Colonic mucosa (tissue), 4 donors: ENCODE results near the gene FAM53C. TPM values are rescaled to one million over a fixed set of nuclear protein-coding genes. Genes with fewer than 3 reads are reported as not detected.

Experiments
- DNase-seq: peaks from one replicate; pipeline ENCODE4 v3.0.0-alpha.2; 2020
- H3K27ac ChIP-seq: fragments of 200-600 bp; one replicate; pipeline ENCODE4 v1.8.0; 2021
- H3K27me3 ChIP-seq: fragments of 200-600 bp; one replicate; pipeline ENCODE4 v1.8.0; 2021
- H3K36me3 ChIP-seq: fragments of 200-600 bp; one replicate; pipeline ENCODE4 v1.8.0; 2021
- H3K4me1 ChIP-seq: fragments of 200-600 bp; one replicate; pipeline ENCODE4 v1.8.0; 2021; ENCODE audit warnings: mild to moderate bottlenecking
- H3K4me3 ChIP-seq: fragments of 200-600 bp; one replicate; pipeline ENCODE4 v1.8.0; 2021
- H3K9ac ChIP-seq, 2 donors: one replicate each; pipeline ENCODE4 v1.7.0; 2013; ENCODE audit warnings: control low read depth in 2 of 2, low read depth in 2 of 2, low read length in 2 of 2
- H3K9me3 ChIP-seq: fragments of 200-600 bp; one replicate; pipeline ENCODE4 v1.8.0; 2021
- CTCF ChIP-seq: fragments of 200-600 bp; IDR thresholded peaks from one replicate; pipeline ENCODE4 v1.8.0; 2022; ENCODE audit warnings: antibody characterized with exemption, mild to moderate bottlenecking
- intact Hi-C: fragments of 100-400 bp; cut with DNase I; formaldehyde crosslinking; loops from one replicate; pipeline ENCODE4 v1.14.1; 2022
- total RNA-seq, 2 donors: library from RNA; stranded (reverse); fragmentation: NEBNext Ultra II Directional in 1 of 2; extraction: Animal tissue kit (Norgen Biotek cat#: 25700) in 1 of 2; gene quantifications; one replicate each; pipeline ENCODE4 v1.2.1, GENCODE V29; 2021
- donor health status: healthy.
- donor health status: DM: no; HTN: no; CAD: no.
- donor health status: DM: no; HTN: no; CAD: no.

Gene FAM53C
- total RNA-seq, 2 donors from 2014 or later, result 14.8 to 18.6 TPM

DNA sequence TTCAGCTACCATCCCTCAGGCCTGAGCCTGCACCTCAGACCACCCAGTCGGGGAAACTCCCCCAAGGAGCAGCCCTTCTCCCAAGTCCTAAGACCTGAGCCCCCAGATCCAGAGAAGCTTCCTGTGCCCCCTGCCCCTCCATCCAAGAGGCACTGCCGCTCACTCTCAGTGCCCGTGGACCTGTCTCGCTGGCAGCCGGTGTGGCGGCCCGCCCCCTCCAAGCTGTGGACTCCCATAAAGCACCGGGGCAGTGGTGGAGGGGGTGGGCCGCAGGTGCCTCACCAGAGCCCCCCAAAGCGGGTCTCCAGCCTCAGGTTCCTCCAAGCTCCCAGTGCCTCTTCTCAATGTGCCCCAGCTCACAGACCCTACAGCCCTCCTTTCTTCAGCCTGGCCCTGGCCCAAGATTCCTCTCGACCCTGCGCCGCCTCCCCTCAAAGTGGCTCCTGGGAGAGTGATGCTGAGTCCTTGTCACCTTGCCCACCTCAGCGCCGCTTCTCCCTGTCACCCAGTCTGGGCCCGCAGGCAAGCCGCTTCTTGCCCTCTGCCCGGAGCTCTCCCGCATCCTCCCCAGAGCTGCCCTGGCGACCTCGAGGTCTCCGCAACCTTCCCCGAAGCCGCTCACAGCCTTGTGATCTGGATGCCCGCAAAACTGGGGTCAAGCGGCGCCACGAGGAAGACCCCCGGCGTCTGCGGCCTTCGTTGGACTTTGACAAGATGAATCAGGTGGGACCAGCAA, 7.0 kb downstream of the FAM53C start:
- Histone ChIP-seq H3K4me3 (no peak overlapping the region), H3K9me3 (no peaks in the 10 kb centered on the region), H3K4me1 (peaks cover 2% of the 10 kb centered on the region), H3K27ac (no peak overlapping the region), H3K9ac (no peak overlapping the region), H3K27me3 (no peaks in the 10 kb centered on the region), H3K36me3 (peaks cover 10% of the 10 kb centered on the region)
- intact Hi-C loops, result no loop called here
- no peak for DNase-seq
- TF ChIP-seq CTCF, result no peak

DNA sequence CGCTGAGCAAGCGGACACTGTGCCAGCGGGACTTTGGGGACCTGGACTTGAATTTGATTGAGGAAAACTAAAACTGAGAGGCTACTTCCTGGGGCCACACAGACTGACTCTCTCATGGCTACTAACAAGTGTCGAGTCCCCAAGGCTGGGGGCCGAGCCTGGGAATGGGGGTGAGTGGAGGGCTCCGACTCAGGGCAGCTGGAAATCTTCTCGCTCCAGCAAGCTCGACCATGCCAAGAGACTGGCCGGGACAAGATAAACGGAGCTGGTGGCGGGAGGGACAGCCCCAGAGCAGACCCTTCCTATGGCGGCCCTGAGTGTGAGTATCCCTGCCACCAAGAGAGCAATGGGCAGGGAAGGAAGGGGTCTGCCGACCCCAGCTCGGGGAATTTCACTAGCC, 8.8 kb downstream of the FAM53C start:
- intact Hi-C loops, result no loop called here
- Histone ChIP-seq H3K9me3 (no peaks in the 10 kb centered on the region), H3K27me3 (no peaks in the 10 kb centered on the region), H3K9ac (no peak overlapping the region), H3K36me3 (peaks cover 10% of the 10 kb centered on the region), H3K4me1 (no peaks in the 10 kb centered on the region), H3K4me3 (no peak overlapping the region), H3K27ac (no peak overlapping the region)
- no peak for TF ChIP-seq CTCF
- DNase-seq, result no peak

DNA sequence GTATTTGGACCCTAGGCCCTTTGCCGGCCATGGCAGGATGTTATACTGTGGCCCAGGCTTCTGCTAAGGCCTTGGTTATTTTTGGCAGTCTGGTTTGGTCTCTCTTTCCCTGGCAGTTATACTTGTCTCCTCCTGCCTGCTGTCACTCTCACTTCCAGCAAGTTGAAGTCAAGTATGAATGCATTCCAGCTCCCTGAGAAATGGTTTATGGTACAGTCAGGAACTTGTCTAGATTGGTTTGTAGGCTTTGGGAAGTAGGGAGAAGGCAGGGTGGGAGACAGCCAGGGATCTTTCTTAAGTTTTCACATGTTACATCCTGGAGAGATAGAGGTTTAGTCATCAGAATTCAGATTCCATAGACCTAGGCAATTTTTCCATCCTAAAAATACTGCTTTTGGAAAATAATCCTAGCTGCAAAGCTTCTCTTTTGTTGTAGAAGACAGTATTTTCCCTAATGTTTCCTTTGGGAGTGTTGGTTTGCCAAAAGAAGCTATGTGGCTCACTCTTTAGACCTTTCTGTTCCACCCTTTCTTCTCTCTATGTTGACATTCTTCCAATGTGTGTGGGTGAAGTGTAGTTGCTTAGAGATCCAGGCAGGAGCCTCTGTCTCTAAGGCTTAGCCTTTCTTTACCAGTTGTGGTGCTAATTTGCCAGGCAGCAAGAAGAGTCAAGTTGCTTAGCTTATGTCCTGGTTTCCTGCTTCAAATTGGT, 11.9 kb downstream of the FAM53C start:
- Histone ChIP-seq H3K9me3 (no peaks in the 10 kb centered on the region), H3K27me3 (no peaks in the 10 kb centered on the region), H3K36me3 (peaks cover 6% of the 10 kb centered on the region), H3K4me3 (no peak overlapping the region), H3K4me1 (no peaks in the 10 kb centered on the region), H3K9ac (no peak overlapping the region), H3K27ac (no peak overlapping the region)
- intact Hi-C loops, result no loop called here
- no peak for TF ChIP-seq CTCF
- no peak for DNase-seq

DNA sequence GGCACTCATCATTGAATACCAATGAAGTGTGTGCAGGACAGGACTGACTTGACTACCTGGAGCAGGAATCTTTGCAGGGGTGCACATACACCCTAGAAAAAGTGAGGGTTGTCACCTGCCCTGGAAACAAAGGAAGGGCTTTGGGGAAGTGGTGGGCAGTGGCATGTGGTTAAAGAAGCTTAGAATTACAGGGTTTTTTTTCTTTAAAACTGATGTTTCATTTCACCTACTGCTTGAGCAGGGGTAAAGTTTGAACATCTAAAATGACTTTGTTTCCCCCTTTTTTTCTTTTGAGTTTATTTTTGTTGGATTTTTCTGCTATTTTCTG, 12.5 kb downstream of the FAM53C start:
- no peak for DNase-seq
- H3K4me3 ChIP-seq, result no peak overlapping the region
- intact Hi-C loops, result no loop called here
- no peak for TF ChIP-seq CTCF
- H3K27me3 ChIP-seq, result no peaks in the 10 kb centered on the region
- H3K36me3 ChIP-seq, result peaks cover 5% of the 10 kb centered on the region
- H3K27ac ChIP-seq, result no peak overlapping the region
- H3K9ac ChIP-seq, result no peak overlapping the region
- H3K9me3 ChIP-seq, result no peaks in the 10 kb centered on the region
- H3K4me1 ChIP-seq, result no peaks in the 10 kb centered on the region

DNA sequence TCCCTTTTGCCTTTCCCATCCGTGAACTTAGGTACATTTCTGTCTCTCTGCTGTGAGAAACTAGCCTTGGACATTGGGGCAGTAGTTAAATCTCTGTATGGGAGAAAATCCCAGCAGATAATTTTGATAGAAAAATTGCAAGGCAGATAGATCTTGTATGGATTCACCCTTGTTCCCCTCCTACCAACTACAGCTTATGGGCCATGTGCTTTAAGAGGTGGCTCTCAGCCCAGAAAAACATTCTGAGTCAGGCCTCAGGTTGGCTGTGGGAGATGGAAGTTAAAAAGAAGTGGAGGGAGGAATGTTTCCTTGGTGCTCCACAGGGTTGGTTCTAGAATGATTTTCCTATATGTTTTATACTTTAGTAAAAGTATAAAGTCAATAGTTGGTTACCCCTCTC, 13.0 kb downstream of the FAM53C start:
- no peaks in the 10 kb centered on the region for H3K27me3 ChIP-seq
- no peak overlapping the region for H3K27ac ChIP-seq
- no peaks in the 10 kb centered on the region for H3K4me1 ChIP-seq
- H3K36me3 ChIP-seq, result peaks cover under 1% of the 10 kb centered on the region
- intact Hi-C loops, result no loop called here
- no peak overlapping the region for H3K4me3 ChIP-seq
- DNase-seq, result no peak
- no peak for TF ChIP-seq CTCF
- no peak overlapping the region for H3K9ac ChIP-seq
- H3K9me3 ChIP-seq, result no peaks in the 10 kb centered on the region
